ENCODE results near the gene HDHD3.
"Not testable (repeated sequence)": the region's sequence is repeated elsewhere in the genome, so short reads cannot be mapped to it uniquely, and the experiment has no call there.

HDHD3 gene

DNA sequence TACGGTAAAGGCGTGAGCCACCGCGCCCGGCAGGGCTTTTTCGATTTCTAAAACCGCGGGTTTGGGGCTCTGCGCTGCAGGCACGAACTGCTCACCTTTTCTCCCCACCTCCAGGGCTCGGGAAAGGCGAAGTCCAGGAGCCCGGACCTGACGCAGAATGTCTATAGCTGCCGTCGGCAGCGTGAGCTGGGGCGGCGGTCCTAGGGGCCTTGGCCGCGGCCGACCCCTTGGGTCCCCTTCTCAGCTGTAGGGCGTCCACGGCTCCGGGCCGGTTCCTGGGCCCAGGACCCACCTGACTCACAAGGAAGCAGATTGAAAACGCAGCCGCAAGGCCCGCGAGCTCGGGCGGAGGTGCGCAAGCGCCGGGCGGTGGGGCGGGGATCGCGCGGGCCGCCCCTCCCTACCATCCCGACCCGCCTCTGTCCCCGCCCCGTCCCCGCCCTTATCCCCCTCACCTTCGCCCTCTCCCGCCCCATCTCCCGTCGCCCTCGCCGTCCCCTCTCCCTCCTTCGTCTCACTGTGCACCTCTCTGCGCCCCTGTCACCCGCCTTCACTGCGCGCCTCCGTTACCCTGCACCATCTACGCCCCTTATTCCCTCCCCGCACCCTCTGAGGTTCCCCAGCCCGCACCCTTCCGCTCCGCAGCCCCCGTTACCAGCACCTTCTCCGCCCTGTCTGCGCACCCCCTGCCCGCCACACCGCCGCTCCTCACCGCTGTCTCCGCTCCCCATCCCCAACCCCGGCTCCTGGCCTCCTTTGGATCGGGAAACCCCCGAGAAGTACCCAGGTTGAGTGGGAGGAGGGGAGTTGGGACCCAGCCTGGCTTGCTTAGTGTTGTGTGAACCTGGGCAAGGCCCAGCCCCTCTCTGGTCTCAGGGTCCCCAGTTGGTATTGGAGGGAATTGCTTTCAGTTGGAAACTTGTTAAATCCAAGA is at the start of gene HDHD3:
TSS of gene HDHD3 (minus strand) at position 353 of the 934 bp plus-strand sequence. CDS start 2,632 bp downstream, outside the sequence.
- DNase-seq = peak; percentile 0

GRCh38 chr9:113425072-113425471 is 48.3 kb upstream of the HDHD3 start:
- DNase-seq = no peak

- no peak for DNase-seq
Observed at GRCh38 chr9:113421726-113422125, 44.9 kb upstream of the HDHD3 start.

DNA sequence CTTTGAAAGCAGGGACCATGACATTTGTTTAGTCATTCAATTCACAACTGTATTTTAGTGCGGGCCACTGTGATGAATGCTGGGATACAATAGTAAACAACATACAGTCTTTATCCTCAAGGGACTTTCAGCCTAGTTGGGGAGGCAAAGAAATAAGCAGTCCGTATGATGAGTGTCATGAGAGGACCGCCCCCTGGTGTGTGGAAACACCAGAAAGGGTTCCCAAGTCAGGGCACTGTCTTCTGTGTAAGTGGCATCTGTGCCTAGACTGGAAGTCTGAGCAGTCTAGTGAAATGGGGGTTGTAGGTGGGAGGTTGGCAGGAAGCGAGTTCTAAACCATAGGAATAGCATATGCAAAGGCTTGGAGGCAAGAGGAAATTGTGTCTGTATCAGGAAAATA is 40.6 kb upstream of the HDHD3 start:
- DNase-seq = no peak

DNA sequence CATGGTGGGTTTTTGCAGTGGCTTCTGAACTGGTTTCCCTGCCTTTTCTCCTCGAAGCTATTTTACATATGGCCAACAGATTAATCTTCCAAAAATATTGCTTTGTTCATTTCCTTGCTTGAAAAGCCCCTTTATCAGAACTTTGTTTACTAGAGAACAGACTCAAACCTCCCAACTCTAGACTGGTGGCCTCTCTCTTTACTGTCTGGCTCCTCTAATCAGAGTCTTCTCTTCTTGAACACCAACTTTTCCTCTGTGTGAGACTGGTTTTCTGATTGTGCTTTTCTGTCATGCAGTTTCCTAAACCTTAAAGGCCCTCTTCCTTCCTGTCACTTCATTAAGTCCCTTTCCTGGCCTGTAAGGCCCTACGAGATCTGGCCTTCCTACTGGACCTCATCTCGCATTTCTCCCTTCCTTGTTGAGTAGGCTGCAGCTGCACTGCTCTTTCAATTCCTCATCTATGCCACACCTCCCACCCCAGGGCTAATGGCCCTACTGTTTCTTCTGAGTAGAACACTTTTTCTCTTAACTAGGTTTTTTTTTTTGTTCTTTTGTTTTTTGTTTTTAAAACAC is 39.4 kb upstream of the HDHD3 start:
- no peak for DNase-seq

DNA sequence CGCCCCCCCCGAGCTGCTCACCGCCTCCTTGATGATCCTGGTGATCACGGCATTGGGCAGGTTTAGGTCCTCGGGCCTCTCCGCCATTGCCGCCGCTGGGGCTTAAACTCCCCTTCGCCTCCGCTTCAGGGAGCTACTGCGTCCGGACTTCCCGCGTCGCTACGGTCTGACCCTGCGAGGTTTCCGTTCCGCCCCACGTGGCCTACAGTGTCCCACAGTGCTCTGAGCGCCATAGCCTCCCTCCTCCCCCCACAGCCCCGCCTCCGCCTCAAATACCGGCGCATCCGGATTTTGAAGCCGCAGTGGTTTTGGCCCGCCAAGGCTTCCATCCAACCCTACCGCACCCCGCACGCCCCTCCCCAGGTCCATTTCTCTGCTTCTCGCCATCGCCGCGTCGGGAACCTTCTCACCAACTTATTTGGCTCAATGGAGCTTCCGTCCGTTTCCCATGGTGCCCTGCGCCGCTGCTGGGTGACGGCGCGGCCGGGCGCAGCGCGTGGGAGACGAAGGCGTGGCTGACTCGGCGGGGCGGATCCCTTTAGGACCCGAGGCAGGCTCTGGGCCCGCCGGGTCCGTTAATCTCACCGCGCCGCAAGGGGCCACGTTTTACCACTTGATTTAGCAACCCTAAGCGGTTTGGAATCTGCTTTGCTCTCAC is 33.5 kb upstream of the HDHD3 start, which contains the start of the genes C9orf43 and POLE3:
TSS of gene C9orf43 (plus strand) at position 541 of the 658 bp plus-strand sequence. CDS start 2,747 bp downstream, outside the sequence.
TSS of gene POLE3 (minus strand) at position 469 of the 658 bp plus-strand sequence. CDS start at position 87, 382 bp downstream.
- DNase-seq = peak; percentile 53

DNA sequence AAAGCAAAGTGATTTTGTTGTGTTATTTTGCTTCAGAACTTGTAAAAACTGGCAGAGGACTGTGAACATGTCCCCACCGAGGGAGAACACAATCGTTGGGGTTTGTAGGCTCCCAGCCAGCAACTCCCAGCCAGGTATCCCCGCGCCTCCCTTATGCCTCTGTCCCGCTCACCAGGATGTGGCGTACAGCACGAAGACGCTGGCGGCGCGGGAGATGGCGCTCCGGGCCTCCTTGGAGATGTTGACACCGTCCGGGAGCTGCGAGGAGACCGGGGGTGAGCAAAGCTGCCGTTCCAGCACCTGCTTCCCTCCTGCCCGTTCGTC is 33.1 kb upstream of the HDHD3 start:
- no peak for DNase-seq

DNA sequence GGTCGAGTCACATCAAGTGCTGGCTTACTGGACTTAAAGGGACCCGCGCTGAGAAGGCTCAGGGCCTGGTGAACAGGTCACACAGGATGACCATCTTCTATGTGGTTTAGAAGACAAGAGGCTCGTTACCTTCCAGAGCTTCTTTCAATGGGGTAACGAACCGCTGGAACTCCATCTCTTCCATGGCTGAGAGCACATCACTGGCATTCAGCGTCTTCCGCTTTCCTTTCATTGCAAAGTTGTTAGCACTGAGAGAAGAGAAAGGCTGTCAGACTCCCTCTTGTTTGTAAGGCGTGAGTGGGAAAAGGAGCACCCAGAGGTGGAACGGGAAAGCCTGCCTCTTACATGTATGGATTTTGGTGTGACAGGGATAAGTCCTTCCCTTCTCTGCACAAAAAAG is 32.7 kb upstream of the HDHD3 start:
- DNase-seq = no peak

DNA sequence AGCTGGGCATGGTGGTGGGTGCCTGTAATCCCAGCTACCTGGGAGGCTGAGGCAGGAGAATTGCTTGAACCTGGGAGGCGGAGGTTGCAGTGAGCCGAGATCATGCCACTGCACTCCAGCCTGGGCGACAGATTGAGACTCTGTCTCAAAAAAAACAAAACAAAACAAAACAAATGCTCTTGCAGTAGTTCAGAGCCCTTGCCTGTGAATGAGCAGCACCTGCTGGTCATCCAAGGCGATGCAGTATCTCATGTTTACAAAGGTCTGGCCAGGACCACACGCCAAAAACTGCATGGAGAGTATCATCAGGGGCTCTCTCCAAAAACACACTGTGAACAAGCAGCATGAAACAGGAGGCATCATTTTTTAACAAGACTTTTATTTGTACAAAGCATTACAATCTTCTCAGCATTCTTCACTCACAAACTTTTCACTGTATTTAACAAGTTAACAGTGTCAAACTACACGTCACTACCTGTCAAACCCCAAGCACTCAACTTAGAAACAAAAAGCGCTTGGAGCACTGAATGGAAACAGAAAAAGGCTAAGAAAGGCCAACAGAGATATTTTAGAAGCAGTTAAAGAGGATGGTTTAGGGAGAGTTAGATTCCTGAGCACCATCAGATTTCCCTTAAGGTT is 30.2 kb upstream of the HDHD3 start:
- not testable (repeated sequence) for DNase-seq

DNA sequence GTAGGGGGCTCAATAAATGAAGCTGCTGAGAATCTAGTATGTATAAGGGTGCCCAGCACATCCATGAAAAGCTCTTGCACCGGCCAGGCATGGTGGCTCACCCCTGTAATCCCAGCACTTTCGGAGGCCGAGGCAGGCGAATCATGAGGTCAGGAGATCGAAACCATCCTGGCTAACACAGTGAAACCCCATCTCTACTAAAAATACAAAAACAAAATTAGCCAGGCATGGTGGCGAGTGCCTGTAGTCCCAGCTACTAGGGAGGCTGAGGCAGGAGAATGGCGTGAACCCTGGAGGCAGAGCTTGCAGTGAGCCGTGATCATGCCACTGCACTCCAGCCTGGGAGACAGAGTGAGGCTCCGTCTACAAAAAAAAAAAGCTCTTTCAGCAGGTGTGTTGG is 29.6 kb upstream of the HDHD3 start:
- DNase-seq = not testable (repeated sequence)

DNA sequence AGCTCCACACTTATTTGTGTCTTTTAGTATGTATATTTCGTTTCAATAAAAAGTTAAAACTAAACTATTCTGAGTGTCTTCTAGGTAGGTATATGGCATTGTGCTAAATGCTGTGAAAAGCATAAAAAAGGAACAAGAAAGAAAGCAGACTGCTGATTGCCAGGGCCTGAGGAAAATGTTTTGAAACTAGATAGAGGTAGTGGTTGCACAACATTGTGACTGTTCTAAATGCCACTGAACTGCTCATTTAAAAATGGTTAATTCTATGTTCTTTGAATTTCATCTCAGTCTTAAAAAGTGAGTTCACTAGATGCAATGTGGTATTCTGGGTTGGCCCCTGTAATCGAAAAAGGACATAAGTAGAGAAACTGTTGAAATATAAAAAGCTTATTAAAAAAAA is 26.9 kb upstream of the HDHD3 start:
- DNase-seq = no peak

DNA sequence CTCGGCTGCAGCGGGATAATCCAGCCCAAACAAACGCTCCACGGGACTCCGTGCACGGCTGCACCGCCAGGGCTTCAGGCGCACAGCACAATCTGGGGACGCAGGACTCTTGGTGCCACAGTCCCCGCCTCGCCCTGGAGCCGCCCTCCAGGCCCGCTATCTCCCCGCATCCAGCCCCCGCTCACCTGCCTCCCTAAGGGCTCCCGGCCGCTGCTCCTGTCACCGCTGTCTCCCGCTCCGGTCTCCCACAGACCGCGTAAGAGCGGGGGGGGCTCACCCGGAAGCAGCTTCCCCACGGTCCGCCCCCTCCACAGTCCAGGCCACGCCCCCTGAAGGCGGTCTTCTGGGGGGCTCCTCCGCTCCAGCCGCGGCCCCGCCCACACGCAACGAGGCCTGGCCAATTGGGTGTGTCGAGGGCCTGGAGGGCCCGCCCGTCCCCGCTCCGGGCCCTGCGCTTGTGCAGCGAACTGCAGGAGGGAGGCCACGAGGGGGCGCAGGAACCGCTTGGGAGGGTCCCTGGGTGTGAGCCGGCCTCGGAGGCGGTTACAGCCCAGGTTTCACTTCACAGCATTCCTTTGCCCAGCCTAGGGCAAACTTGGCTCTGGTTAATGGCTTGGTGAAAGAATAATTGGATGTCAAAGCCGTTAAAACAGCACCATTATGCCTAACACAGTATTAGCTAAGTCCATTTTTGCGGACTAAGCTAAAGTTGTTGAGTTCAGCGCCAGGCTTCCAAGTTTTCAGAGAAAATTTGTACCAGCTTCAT is 24.4 kb upstream of the HDHD3 start, which contains the start of gene ALAD:
TSS of gene ALAD (minus strand) at position 258 of the 766 bp plus-strand sequence. CDS start 7,725 bp downstream, outside the sequence.
- DNase-seq = peak; percentile 92

DNA sequence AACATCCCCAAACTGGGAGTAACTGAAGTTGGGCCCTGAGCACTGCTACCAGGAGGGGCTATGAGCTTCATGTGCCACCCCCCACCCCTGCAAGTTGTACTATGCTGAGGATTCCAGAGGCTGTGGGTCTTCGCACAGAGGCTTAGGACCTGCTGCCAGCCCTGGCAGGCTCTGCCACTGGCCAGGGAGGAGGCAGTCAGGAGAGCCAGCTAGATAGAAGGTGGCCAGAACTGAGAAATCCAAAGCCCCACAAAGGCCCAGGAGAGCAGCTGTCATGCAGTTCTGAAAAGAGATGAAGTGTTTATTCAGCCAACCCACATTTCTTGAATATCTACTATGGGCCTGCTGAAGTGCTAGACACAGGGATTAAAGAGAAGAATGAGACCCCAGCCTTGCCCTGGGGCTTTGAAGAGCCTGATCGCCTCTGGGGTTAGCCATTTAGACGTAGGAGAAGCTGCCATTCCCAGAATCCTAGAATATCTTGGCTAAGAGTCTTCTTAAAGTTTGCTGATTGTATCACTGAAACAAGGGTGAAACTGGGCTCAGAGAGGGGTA is 22.9 kb upstream of the HDHD3 start:
- no peak for DNase-seq

DNA sequence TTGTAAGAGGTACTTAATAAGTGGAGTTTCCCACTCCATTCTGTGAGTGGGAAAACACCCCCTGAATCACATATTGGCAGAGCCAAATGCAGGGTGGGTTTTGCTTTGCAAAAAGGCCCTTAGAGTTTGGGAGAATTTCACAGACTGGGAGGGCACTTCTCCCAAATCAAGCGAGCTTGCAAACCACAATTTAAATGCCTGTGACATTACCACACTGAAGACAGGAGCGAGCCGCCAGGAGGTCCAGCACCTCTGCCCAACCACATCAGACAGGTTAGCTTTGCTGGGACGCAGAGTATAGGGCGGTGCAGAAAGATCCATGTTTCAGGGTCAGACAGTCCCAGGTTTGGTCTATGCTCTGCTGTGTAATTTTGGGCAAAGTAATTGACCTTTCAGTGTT is 22.0 kb upstream of the HDHD3 start:
- no peak for DNase-seq

DNA sequence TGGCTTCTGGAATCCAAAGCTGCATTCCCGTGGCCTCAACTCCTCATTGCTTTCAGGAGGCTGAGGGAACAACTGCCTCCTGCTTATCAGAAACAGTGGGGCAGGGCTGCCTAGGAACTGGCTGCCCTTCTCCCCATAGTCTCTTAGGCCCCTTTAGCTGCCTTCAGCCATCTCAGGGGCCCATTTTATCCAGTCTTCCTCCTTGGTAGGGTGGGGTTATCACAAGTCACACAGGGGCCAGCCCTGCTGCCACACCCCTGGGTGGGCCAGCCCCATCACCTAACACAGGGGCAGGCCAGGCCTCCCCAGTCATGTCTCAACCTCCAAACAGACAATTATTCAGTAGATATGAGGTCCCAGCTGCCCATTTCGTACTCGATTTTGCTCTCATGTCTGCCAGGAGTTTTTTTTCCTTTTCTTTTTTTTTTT is 20.4 kb upstream of the HDHD3 start:
- DNase-seq = no peak

DNA sequence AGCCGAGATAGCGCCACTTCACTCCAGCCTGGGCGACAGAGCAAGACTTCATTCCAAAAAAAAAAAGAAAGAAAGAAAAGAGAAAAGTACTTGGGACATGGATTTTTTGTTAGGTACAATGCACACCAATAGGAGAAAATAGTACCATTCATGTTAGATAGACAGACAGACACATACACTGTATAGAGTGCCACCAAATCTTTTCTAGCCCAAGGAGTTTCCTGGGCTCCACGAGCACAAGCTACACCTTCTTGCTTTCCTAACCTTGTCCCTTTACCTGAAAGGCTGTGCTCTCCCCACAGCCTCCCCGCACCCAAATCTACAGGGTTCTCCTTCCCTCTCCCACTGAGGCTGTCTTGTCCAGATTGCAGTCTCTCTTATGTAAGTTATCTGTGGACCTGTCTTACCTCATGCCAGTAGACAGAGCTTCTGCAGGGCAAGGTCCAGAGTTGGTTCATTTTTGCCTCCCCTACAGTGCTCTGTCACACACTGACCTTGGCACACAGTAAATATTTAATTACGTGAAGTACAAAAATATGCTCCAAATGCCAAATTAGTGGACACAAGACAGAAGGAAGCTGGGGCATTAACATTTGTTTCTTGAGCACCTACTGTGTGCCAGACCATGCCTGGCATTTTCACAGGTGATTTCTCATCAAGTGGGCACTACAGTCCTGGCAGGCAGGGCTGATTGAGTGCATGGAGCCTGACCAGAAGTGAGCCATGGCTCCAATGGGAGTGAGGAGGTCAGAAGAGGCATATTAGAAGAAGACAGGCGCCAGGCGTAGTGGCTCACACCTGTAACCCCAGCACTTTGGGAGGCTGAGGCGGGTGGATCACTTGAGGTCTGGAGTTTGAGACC is 18.4 kb upstream of the HDHD3 start:
- no peak for DNase-seq

DNA sequence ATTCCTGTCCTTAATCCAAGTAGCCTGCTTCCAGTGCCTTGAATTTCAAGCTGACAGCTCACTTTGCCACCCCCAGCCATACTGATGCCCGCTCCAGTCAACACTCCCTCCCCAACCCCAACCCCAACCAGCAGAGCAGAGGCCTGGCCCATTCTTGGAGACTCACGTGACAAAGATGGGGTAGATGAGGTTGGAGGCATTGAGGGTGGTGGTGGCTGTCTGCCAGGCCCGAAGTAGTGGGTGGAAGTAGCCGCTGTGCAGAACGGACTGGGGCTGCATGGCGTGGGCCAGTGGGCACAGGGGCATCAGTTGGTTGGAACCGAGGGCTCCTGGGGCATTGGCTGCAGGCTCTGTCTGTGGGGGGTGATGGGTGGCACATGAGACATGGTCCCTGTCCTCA is 16.5 kb upstream of the HDHD3 start:
- no peak for DNase-seq

GRCh38 chr9:113391917-113392316 is 15.1 kb upstream of the HDHD3 start:
- DNase-seq = no peak

DNA sequence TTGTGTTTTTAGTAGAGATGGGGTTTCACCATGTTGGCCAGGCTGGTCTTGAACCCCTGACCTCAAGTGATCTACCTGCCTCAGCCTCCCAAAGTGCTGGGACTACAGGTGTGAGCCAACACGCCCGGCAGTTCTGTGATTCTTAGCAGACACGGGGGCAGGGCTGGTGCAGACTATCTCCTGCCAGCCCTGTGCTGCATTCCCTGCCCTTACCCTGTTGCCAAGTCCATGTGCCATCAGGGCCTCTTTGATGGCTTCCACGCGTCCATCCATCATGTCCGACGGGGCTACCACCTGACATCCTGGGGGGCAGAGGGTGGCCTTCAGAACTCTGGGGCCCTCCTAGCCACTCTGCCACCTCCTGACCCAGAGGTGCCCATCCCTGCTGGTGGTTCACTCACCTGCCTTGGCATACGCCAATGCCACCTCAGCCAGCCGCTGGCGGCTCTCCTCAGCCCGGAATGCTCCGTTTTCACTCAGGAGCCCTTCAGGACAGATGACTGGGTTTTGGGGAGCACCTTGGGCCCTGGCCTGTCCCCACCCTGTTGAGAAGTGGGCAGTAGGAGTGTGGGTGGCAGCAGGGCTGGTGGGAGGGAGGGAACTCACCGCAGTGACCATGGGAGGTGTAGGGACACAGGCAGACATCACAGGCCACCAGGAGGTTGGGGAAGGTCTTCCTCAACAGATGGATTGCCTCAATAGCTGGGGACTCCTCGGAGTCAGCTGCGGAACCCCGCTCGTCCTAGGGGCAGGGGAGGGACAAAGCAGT is 13.6 kb upstream of the HDHD3 start:
- DNase-seq = no peak

GRCh38 chr9:113389451-113389850 is 12.7 kb upstream of the HDHD3 start:
- DNase-seq = no peak

All from NCI-H1436 treated with DMSO at 0.1 percent for 48 hours (cell line).